ENCODE measurements around the gene TRIM52. TPM values are rescaled to one million over a fixed set of nuclear protein-coding genes. Genes with fewer than 3 reads are reported as not detected.
A peak's percentile ranks its signal among the peaks of the same experiment; 100 is the strongest.
"Not testable (repeated sequence)": the region's sequence is repeated elsewhere in the genome, so short reads cannot be mapped to it uniquely, and the experiment has no call there.

The TRIM52 gene
- polyA plus RNA-seq, 1 donor: 33.0 TPM

DNA sequence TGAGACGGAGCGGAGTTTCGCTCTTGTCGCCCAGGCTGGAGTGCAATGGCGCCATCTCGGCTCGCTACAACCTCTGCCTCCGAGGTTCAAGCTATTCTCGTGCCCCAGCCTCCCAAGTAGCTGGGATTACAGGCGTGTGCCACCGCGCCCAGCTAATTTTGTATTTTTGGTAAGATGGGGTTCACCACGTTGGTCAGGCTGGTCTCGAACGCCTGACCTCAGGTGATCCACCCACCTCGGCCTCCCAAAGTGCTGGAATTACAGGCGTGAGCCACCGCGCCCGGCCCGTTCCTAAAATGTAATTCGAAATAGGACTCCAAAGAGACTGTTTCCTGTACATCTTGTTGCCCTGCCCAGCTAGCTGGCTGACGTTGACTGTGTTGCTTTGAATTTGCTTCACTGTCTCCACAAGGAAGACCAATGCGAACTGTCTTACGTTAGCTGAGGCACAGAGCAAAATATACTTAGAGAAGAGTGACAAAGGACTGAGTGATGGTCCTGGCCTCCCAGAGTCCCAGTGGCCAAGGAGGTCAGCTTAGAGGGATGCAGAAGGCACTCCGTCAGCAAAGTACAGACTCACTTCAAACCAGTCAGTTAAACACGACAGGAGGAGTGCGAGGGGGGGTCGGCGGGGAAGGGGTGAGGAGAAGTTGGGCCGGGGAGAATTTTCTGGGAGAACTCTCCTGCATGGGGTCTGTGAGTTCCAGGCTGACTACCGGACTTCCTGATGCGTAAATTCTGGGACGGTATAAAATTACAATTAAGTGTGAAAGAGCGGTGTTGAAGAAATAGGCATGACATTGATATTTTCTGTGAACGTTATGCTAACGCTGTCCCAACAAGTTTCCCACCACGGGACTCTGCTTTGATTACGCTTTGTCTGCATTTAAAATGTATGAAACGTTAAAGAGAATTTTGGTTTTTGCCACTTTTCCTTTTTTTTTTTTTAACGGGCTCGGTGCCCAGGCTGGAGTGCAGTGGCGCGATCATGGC, 44.6 kb downstream of the TRIM52 start:
- no peaks in the 10 kb centered on the region for H3K36me3 ChIP-seq (ENCODE audit: control insufficient read depth, insufficient read depth, low read length)
- WGBS (ENCODE audit: insufficient coverage, low lambda C conversion rate): 23% methylated on average over 5 of the region's 44 CpGs
- peak overlapping the region; percentile 14 for H3K4me3 ChIP-seq (ENCODE audit: low read length)
- no peak overlapping the region for H3K27ac ChIP-seq (ENCODE audit: low read length)
- peaks cover 10% of the 10 kb centered on the region for H3K4me1 ChIP-seq (ENCODE audit: control insufficient read depth, insufficient read depth, low read length)
- DNase-seq: no peak
- H3K27me3 ChIP-seq (ENCODE audit: control insufficient read depth, insufficient read depth, low read length): peaks cover 58% of the 10 kb centered on the region
- H3K9me3 ChIP-seq (ENCODE audit: control insufficient read depth, low read depth, low read length): peaks cover 5% of the 10 kb centered on the region

DNA sequence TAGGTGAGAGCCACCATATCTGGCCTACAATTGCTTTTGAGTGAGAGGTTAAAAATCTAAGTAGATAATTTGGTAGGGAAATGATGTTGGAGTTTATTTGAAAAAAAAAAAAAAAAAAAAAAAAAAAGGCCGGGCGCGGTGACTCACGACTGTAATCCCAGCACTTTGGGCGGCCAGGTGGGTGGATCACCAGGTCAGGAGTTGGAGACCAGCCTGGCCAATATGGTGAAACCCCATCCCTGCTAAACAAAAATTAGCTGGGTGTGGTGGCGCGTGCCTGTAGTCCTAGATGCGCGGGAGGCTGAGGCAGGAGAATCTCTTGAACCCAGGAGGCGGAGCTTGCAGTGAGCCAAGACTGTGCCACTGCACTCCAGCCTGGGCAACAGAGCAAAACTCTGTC, 46.7 kb downstream of the TRIM52 start:
- H3K27ac ChIP-seq (ENCODE audit: low read length); DNase-seq; H3K4me1 ChIP-seq (ENCODE audit: control insufficient read depth, insufficient read depth, low read length); H3K36me3 ChIP-seq (ENCODE audit: control insufficient read depth, insufficient read depth, low read length); H3K4me3 ChIP-seq (ENCODE audit: low read length); H3K9me3 ChIP-seq (ENCODE audit: control insufficient read depth, low read depth, low read length): not testable (repeated sequence)
- WGBS (ENCODE audit: insufficient coverage, low lambda C conversion rate): no CpG with 5 or more reads among the region's 10 CpGs
- peaks cover 49% of the 10 kb centered on the region for H3K27me3 ChIP-seq (ENCODE audit: control insufficient read depth, insufficient read depth, low read length)

DNA sequence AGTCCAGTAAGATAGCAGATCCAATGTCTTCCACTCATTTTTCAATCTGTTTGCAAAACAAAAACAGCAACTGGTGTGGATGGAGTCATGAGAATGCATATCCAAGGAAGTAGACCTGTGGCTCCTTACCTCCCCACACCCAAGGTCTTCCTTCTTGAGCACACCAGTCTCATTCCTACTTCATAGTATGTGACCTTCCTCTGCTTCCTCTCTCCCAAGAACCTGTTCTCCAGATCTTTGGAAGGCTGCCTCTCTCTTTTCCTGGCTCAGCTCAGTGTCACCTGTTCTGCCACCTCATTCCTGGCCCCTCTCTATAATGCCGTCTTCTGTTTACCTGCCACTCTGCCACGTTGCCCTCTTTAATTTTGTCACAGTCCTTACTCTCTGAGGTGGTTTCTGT, 48.0 kb downstream of the TRIM52 start:
- Histone ChIP-seq H3K4me1 (ENCODE audit: control insufficient read depth, insufficient read depth, low read length) (peaks cover 7% of the 10 kb centered on the region), H3K9me3 (ENCODE audit: control insufficient read depth, low read depth, low read length) (no peaks in the 10 kb centered on the region), H3K27ac (ENCODE audit: low read length) (no peak overlapping the region), H3K4me3 (ENCODE audit: low read length) (no peak overlapping the region), H3K36me3 (ENCODE audit: control insufficient read depth, insufficient read depth, low read length) (no peaks in the 10 kb centered on the region), H3K27me3 (ENCODE audit: control insufficient read depth, insufficient read depth, low read length) (peaks cover 48% of the 10 kb centered on the region)
- no peak for DNase-seq
- WGBS (ENCODE audit: insufficient coverage, low lambda C conversion rate): 25% methylated on average over 2 of the region's 2 CpGs

DNA sequence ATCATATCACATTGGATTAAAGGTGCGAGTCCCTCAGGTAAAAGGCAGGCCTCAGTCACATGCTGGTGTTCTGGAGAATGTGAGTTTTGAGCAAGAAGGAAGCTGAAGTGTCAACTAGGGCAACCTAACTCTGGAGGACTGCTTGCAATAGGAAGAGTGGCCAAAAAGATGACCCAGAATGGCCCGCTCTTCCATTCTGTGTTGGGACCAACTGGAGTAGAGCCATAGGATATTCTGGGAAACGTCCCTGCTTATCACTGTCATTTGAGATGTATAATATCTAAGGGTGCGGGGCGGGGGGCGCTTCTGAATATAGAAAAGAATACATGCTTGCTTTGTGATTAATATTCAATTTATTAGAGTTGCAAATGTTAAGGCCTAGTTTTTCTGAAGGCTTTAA, 48.9 kb downstream of the TRIM52 start:
- H3K27ac ChIP-seq (ENCODE audit: low read length): no peak overlapping the region
- WGBS (ENCODE audit: insufficient coverage, low lambda C conversion rate): no CpG with 5 or more reads among the region's 6 CpGs
- no peak overlapping the region for H3K4me3 ChIP-seq (ENCODE audit: low read length)
- no peaks in the 10 kb centered on the region for H3K36me3 ChIP-seq (ENCODE audit: control insufficient read depth, insufficient read depth, low read length)
- H3K9me3 ChIP-seq (ENCODE audit: control insufficient read depth, low read depth, low read length): no peaks in the 10 kb centered on the region
- no peak for DNase-seq
- peaks cover 43% of the 10 kb centered on the region for H3K27me3 ChIP-seq (ENCODE audit: control insufficient read depth, insufficient read depth, low read length)
- no peaks in the 10 kb centered on the region for H3K4me1 ChIP-seq (ENCODE audit: control insufficient read depth, insufficient read depth, low read length)

DNA sequence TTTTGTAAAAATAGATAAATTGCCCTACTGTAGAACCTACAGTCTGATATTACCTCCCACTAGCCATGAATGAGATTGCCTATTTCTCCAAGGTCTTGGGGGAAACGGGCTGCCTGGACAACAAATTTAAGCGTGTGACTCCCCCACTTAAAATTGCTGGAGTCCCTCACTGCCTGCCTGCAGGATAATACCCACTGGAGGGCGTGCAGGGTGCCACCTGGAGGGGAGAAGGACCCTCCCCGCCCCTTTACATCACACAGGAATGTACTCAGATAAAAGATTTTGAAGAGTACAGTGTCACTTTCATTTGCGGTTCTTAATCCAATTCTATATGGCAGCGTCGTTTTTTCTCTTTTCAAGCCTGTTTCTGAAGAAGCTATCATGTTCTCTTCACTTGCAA, 49.7 kb downstream of the TRIM52 start:
- Histone ChIP-seq H3K4me3 (ENCODE audit: low read length) (no peak overlapping the region), H3K27ac (ENCODE audit: low read length) (no peak overlapping the region), H3K36me3 (ENCODE audit: control insufficient read depth, insufficient read depth, low read length) (no peaks in the 10 kb centered on the region), H3K9me3 (ENCODE audit: control insufficient read depth, low read depth, low read length) (no peaks in the 10 kb centered on the region), H3K27me3 (ENCODE audit: control insufficient read depth, insufficient read depth, low read length) (peaks cover 37% of the 10 kb centered on the region), H3K4me1 (ENCODE audit: control insufficient read depth, insufficient read depth, low read length) (no peaks in the 10 kb centered on the region)
- no peak for DNase-seq
- WGBS (ENCODE audit: insufficient coverage, low lambda C conversion rate): 30% methylated on average over 3 of the region's 7 CpGs

DNA sequence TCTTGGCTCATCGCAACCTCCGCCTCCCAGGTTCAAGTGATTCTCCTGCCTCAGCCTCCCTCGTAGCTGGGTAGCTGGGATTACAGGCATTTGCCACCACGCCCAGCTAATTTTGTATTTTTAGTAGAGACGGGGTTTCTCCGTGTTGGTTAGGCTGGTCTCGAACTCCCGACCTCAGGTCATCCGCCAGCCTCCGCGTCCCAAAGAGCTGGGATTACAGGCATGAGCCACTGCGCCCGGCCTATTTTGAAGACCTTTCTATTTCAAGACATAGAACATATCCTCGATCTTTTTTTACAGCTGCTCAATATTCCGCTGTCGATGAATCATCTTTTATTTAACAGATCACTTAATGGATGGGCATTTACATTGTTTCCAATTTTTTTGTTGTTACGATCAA, 50.2 kb downstream of the TRIM52 start:
- 93% methylated on average over 3 of the region's 17 CpGs for WGBS (ENCODE audit: insufficient coverage, low lambda C conversion rate)
- H3K9me3 ChIP-seq (ENCODE audit: control insufficient read depth, low read depth, low read length); H3K27ac ChIP-seq (ENCODE audit: low read length); H3K4me1 ChIP-seq (ENCODE audit: control insufficient read depth, insufficient read depth, low read length); H3K36me3 ChIP-seq (ENCODE audit: control insufficient read depth, insufficient read depth, low read length); DNase-seq; H3K4me3 ChIP-seq (ENCODE audit: low read length): not testable (repeated sequence)
- peaks cover 37% of the 10 kb centered on the region for H3K27me3 ChIP-seq (ENCODE audit: control insufficient read depth, insufficient read depth, low read length)

DNA sequence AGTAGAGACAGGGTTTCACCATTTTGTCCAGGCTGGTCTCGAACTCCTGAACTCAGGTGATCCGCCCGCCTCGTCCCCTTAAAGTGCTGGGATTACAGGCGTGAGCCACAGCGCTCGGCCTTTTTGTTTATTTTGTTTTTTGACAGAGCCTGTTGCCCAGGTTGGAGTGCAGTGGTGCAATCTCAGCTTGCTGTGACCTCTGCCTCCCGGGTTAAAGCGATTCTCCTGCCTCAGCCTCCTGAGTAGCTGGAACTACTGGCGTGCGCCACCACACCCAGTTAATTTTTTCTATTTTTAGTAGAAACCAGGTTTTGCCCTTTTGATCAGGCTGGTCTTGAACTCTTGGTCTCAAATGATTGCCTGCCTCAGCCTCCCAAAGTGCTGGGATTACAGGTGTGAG, 50.8 kb downstream of the TRIM52 start:
- not testable (repeated sequence) for H3K36me3 ChIP-seq (ENCODE audit: control insufficient read depth, insufficient read depth, low read length); H3K9me3 ChIP-seq (ENCODE audit: control insufficient read depth, low read depth, low read length); H3K27ac ChIP-seq (ENCODE audit: low read length); H3K4me3 ChIP-seq (ENCODE audit: low read length); H3K4me1 ChIP-seq (ENCODE audit: control insufficient read depth, insufficient read depth, low read length); DNase-seq
- no CpG with 5 or more reads among the region's 11 CpGs for WGBS (ENCODE audit: insufficient coverage, low lambda C conversion rate)
- H3K27me3 ChIP-seq (ENCODE audit: control insufficient read depth, insufficient read depth, low read length): peaks cover 43% of the 10 kb centered on the region

DNA sequence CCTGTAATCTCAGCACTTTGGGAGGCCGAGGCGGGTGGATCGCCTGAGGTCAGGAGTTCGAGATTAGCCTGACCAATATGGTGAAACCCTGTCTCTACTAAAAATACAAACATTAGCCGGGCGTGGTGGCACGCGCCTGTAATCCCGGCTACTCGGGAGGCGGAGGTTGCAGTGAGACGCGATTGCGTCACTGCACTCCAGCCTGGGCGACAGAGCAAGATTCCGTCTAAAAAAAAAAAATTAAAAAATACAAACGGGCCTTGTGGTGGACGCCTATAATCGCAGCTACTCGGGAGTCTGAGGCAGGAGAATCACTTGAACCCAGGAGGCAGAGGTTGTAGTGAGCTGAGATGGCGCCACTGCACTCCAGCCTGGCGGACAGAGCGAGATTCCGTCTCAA, 51.9 kb downstream of the TRIM52 start:
- not testable (repeated sequence) for H3K36me3 ChIP-seq (ENCODE audit: control insufficient read depth, insufficient read depth, low read length); H3K4me3 ChIP-seq (ENCODE audit: low read length); H3K9me3 ChIP-seq (ENCODE audit: control insufficient read depth, low read depth, low read length); DNase-seq; H3K27ac ChIP-seq (ENCODE audit: low read length)
- no CpG with 5 or more reads among the region's 24 CpGs for WGBS (ENCODE audit: insufficient coverage, low lambda C conversion rate)
- H3K27me3 ChIP-seq (ENCODE audit: control insufficient read depth, insufficient read depth, low read length): peaks cover 44% of the 10 kb centered on the region
- H3K4me1 ChIP-seq (ENCODE audit: control insufficient read depth, insufficient read depth, low read length): peaks cover 11% of the 10 kb centered on the region

DNA sequence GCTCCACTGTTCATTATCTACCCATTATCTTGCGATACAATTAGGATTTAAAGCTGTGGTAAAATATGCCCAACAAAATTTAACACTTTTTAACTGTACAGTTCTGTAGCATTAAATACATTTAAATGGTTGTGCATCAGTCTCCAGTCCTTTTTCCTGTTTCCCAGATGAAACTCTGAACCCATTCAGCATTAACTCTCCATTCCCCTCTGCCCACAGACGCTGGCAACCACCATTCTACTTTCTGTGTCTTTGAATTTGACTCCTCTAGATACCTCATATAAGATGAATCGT, 53.0 kb downstream of the TRIM52 start:
- peaks cover 45% of the 10 kb centered on the region for H3K27me3 ChIP-seq (ENCODE audit: control insufficient read depth, insufficient read depth, low read length)
- no peak for DNase-seq
- H3K4me1 ChIP-seq (ENCODE audit: control insufficient read depth, insufficient read depth, low read length): peaks cover 17% of the 10 kb centered on the region
- no peak overlapping the region for H3K4me3 ChIP-seq (ENCODE audit: low read length)
- H3K36me3 ChIP-seq (ENCODE audit: control insufficient read depth, insufficient read depth, low read length): no peaks in the 10 kb centered on the region
- 55% methylated on average over 2 of the region's 3 CpGs for WGBS (ENCODE audit: insufficient coverage, low lambda C conversion rate)
- H3K27ac ChIP-seq (ENCODE audit: low read length): no peak overlapping the region
- peaks cover 2% of the 10 kb centered on the region for H3K9me3 ChIP-seq (ENCODE audit: control insufficient read depth, low read depth, low read length)

DNA sequence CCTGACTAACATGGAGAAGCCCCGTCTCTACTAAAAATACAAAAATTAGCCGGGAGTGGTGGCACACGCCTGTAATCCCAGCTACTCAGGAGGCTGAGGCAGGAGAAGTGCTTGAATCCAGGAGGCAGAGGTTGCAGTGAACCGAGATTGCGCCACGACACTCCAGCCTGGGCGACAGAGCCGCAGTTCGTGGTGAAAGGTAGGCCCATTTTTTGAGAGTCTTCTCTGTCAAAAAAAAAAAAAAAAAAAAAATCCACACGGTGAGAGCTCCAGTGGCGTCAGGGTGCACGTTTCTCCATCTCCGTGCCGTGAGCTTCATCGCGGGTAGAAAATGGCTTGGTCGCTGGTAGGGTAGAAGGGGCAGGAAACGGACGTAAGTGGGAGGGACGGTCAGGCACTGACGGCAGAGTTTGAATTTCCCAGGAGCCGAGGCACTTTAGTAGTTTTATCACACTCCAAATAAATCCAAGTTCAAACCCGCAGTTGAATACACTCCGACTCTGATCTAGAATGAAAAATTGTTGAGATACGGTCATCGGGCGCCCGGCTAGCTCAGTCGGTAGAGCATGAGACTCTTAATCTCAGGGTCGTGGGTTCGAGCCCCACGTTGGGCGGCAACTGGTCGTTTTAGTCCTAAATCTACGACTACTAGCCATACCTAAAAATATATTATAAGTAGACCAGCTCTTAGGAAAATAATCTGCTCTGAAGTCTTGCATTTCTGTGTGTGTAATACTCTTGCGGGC, 53.6 kb downstream of the TRIM52 start:
- 0% methylated on average over 1 of the region's 36 CpGs for WGBS (ENCODE audit: insufficient coverage, low lambda C conversion rate)
- peak in 1 of 2 donors; percentile 74 for DNase-seq
- Histone ChIP-seq H3K36me3 (ENCODE audit: control insufficient read depth, insufficient read depth, low read length) (no peaks in the 10 kb centered on the region), H3K27ac (ENCODE audit: low read length) (peak overlapping the region; percentile 16), H3K4me3 (ENCODE audit: low read length) (peak overlapping the region; percentile 47), H3K4me1 (ENCODE audit: control insufficient read depth, insufficient read depth, low read length) (peaks cover 17% of the 10 kb centered on the region), H3K27me3 (ENCODE audit: control insufficient read depth, insufficient read depth, low read length) (peaks cover 44% of the 10 kb centered on the region), H3K9me3 (ENCODE audit: control insufficient read depth, low read depth, low read length) (peaks cover 2% of the 10 kb centered on the region)

Data from large intestine (tissue), 3 donors.